NCI-H1105 (cell line): ENCODE results near the gene MBTPS1.

Source experiments
- DNase-seq: peaks from one replicate; lab custom pipeline; 2025; lab: John Stamatoyannopoulos, UW

The MBTPS1 gene

GRCh38 chr16:84034516-84034915, 82.2 kb downstream of the MBTPS1 start:
- DNase-seq, result no peak

- DNase-seq, result no peak
Measured at GRCh38 chr16:84033251-84034195, 83.2 kb downstream of the MBTPS1 start.

GRCh38 chr16:84032458-84033178, 84.1 kb downstream of the MBTPS1 start:
- DNase-seq, result no peak

GRCh38 chr16:84031556-84031955, 85.2 kb downstream of the MBTPS1 start:
- DNase-seq, result no peak

GRCh38 chr16:84029297-84030047, 87.3 kb downstream of the MBTPS1 start:
- DNase-seq, result no peak

GRCh38 chr16:84027625-84028024, 89.1 kb downstream of the MBTPS1 start:
- no peak for DNase-seq

GRCh38 chr16:84026606-84027005, 90.1 kb downstream of the MBTPS1 start:
- no peak for DNase-seq

GRCh38 chr16:84024854-84025253, 91.9 kb downstream of the MBTPS1 start:
- DNase-seq, result no peak

GRCh38 chr16:84022644-84023043, 94.1 kb downstream of the MBTPS1 start:
- DNase-seq, result no peak

GRCh38 chr16:84021488-84021887, 95.3 kb downstream of the MBTPS1 start:
- no peak for DNase-seq

GRCh38 chr16:84020353-84020752, 96.4 kb downstream of the MBTPS1 start:
- no peak for DNase-seq

- no peak for DNase-seq
Measured at GRCh38 chr16:84018710-84019109, 98.0 kb downstream of the MBTPS1 start.

- no peak for DNase-seq
Measured at GRCh38 chr16:84016477-84016876, 100.3 kb downstream of the MBTPS1 start.

- DNase-seq, result no peak
Measured at GRCh38 chr16:84015399-84015798, 101.3 kb downstream of the MBTPS1 start.

GRCh38 chr16:84014570-84015327, 102.0 kb downstream of the MBTPS1 start:
- no peak for DNase-seq

GRCh38 chr16:84013787-84014569, 102.8 kb downstream of the MBTPS1 start:
- no peak for DNase-seq

- no peak for DNase-seq
Measured at GRCh38 chr16:84009282-84009681, 107.5 kb downstream of the MBTPS1 start.

GRCh38 chr16:84007965-84008364, 108.8 kb downstream of the MBTPS1 start:
- no peak for DNase-seq

- no peak for DNase-seq
Measured at GRCh38 chr16:84007520-84007919, 109.2 kb downstream of the MBTPS1 start.

- DNase-seq, result no peak
Measured at GRCh38 chr16:84005391-84005790, 111.4 kb downstream of the MBTPS1 start.

- DNase-seq, result no peak
Measured at GRCh38 chr16:84004442-84004841, 112.3 kb downstream of the MBTPS1 start.
